Right lobe of liver (tissue), 4 donors: ENCODE results near the gene LTBR.

Source experiments
- CTCF ChIP-seq, 4 donors: fragments of 200-600 bp in 3 of 4; fragments of 450-650 bp in 1 of 4; IDR thresholded peaks; one replicate each; pipeline versions ENCODE4 v1.5.1 to v1.8.0; 2016 to 2022; ENCODE audit warnings: antibody characterized with exemption in 4 of 4, mild to moderate bottlenecking in 2 of 4
- POLR2A ChIP-seq: fragments of 450-650 bp; IDR thresholded peaks from one replicate; pipeline ENCODE4 v1.6.1; 2017; ENCODE audit warnings: antibody characterized with exemption, mild to moderate bottlenecking
- donor health status: DM: no; HTN: no; CAD: no.
- donor health status: DM: no; HTN: no; CAD: no.
- donor health status: DM: no; HTN: yes; CAD: no.

GRCh38 chr12:6375269-6376078 is 8.5 kb upstream of the LTBR start, which contains the start of gene SCNN1A:
- TF ChIP-seq CTCF (IDR thresholded peaks at IDR 0.05) (no peak), POLR2A (no peak)
